Fibroblast of skin of right biceps (primary cell): ENCODE data around the gene FUOM.

Experiments used
- DNase-seq: peaks from one replicate; pipeline ENCODE4 v3.0.0-alpha.2; 2013

FUOM gene

GRCh38 chr10:133309100-133309719 lies 48.6 kb downstream of the FUOM start:
- DNase-seq = peak; percentile 87

GRCh38 chr10:133308421-133309099 lies 49.3 kb downstream of the FUOM start, which contains the start of the genes TUBGCP2 and ZNF511:
Gene TUBGCP2 (minus strand): TSS chr10:133308872. CDS start chr10:133302941, 5,931 bp downstream.
Gene ZNF511 (plus strand): TSS chr10:133308914. CDS start chr10:133308944, 30 bp downstream.
- peak; percentile 85 for DNase-seq

DNA sequence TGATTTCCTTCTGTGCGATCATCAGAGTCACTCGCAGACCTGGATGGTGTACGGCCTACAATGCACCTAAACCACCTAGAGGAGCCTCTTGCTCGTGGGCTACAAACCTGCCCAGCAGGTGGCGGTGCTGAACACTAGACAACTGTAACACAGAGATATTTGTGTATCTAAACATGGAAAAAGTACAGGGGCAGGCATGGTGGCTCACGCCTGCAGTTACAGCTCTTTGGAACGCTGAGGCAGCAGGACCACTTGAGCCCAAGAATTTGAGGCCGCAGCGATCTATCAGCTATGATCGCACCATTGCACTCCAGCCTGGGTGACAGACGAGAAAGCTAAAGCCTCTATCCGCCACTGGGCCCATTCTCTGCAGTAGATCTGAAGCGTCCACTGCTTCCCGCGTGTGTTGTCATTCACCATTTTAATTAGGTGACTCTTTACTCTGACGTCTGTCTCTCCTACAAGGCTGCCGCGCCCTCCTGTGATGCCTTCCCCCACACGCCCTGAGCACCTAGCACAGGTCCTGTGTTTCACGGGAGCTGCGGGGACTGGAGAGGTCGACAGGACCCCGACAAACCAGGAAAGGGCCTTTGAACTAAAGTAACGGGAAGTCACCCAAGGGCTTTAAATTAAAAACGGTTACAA lies 49.9 kb downstream of the FUOM start:
- peak; percentile 51 for DNase-seq

- no peak for DNase-seq
These were observed 50.9 kb downstream of the FUOM start for GRCh38 chr10:133306941-133307379.

DNA sequence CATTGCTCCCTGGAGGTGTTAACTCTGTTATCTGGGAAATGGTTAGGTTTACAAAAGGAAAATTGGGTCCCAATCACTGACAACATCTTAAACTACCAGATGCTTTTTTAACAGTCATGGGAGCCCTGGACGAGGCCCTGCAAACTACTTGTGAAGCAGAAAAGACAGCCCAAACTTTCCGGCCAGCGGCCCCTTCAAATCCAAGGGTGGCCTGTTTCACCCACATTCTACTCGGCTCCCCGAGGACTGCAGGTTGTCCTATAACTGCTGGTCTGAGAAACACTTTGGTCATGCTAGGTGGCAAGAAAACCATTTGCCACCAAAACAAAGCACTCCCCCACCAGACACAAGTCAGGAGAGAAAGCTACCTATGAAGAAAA lies 51.7 kb downstream of the FUOM start:
- DNase-seq = no peak
